GM19468 (cell line): ENCODE measurements around the gene FAM53A.

Experiments
- ATAC-seq: cut with Tn5 transposase; IDR thresholded peaks from one replicate; pipeline ENCODE4 v1.9.1; 2021; ENCODE audit warnings: mild to moderate bottlenecking, moderate library complexity, moderate number of reproducible peaks; ENCODE audit not compliant: unreplicated experiment; ENCODE audit errors: extremely low read depth

Gene FAM53A

DNA sequence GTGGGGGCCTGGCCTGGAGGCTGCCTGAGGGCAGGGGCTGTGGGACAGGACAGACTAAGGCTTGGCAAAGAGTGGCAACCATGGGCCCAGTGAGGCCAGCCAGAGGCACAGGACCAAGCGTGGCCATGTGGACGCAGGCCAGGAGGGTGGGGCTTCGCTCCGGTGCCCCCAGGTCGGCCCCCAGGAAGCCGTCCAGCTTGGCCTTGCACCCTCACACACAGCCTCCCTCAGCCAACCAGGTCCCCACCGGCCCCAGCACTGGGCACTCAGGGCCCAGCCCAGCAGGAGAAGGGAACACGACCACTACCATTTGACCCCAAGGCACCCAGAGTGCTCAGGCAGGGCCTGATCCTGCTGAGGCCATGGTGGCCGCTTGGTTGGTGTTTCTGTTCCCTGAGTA lies 57.2 kb downstream of the FAM53A start:
- no peak for ATAC-seq

GRCh38 chr4:1626151-1626550 lies 58.0 kb downstream of the FAM53A start:
- no peak for ATAC-seq

- no peak for ATAC-seq
Measured at GRCh38 chr4:1625600-1626138, 58.4 kb downstream of the FAM53A start.

DNA sequence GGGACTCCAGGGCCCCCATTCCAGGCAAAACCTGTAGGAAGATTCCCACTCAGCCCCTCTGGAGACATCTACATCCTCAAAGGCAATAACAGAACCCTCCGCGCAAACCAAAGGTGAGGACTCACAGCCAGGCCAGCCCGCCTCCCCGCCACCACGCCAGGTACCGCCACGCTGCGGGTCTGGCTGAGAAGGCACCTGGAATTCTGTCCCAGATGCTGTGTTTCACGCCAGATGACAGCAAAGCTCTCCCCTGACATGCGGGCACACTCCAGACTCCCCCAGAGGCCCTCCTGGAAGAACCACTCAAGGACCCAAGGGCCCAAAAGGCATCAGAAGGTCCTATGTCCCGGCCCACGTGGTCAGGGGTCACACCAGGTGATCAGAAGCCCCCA lies 59.6 kb downstream of the FAM53A start:
- ATAC-seq = no peak

- ATAC-seq = no peak
Measured at GRCh38 chr4:1623821-1624518, 60.1 kb downstream of the FAM53A start.

- ATAC-seq = no peak
Measured at GRCh38 chr4:1623400-1623799, 60.7 kb downstream of the FAM53A start.

DNA sequence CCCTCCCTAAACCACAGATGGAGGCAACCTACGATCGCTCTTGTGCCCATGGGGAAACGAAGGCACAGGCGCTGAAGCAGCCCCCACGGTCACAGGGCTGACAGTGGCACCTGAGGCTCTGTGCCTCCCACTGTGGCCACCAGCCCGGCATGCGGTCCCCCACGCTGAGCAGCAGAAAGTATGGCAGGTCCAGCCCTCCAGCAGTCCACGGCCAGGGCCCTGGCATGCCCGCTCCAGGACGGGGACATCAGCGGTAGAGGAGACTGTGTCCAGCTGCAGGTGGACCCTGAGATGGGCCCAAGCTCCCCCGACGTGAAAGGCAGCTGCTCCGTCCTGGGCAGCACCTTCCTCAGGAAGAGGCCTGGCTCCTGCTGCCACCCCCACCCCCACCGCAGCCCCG lies 61.2 kb downstream of the FAM53A start:
- no peak for ATAC-seq

DNA sequence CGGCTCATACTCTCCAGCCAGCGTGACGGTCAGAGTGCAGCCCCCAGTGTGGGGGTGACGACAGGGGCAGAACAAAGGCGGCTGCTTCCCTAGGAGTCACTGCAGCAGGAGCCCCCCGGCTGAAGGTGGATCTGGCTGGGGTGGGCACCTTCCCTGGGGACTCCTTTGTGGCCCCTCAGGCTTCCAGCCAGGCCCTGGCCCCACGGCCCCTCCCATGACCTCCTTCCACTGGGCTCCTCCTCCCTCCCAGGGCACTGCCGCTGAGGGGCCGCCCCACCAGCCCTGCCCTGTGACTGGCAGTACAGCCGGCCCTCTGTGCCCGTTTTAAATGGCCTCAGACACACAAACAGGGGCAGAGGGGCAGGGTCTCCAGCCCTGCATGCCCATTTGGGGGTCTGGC lies 61.9 kb downstream of the FAM53A start:
- ATAC-seq = no peak

DNA sequence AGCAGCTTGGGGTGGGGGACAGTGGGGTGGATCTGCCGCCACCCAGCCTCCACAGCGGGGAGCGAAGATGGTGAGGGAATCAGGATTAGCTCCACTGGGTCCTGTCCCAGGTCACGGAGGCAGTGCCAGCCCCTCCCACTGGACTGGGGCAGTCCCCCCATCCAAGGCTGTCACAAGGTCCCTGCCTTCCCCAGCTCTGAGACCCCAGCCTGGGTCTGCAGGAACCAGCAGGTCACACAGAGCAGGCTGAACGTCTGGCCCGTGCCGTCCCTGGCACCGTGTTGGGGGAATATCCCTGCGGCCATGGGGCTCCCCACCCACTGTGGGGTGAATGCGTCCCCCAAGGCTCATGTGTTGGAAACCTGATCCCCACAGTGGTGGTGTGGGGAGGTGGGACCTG lies 62.6 kb downstream of the FAM53A start:
- no peak for ATAC-seq

DNA sequence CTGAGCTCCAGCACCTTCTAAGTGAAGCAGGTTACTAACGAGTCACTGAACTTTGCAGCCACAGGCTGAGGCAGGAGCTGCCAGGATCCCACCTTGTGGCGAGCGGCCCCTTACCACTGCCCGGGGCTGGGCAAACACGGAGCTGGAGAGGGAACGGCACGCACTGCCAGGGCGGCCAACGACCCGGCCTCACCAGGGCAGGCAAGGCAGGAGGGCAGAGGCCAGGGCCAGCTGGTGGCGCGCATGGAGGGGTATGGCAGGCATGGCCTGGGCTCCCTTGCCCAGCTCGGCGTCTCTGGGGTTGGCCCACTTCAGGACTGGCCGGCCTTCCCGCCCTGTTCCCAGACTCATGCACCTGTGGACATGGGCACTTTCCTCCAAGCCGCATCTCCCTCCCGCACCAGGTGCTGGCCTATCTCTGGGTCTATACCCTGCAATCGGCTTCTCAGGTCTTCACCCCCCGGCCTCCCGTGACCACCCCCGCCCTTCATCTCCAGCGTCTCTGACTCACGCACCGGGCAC lies 64.9 kb downstream of the FAM53A start:
- no peak for ATAC-seq

DNA sequence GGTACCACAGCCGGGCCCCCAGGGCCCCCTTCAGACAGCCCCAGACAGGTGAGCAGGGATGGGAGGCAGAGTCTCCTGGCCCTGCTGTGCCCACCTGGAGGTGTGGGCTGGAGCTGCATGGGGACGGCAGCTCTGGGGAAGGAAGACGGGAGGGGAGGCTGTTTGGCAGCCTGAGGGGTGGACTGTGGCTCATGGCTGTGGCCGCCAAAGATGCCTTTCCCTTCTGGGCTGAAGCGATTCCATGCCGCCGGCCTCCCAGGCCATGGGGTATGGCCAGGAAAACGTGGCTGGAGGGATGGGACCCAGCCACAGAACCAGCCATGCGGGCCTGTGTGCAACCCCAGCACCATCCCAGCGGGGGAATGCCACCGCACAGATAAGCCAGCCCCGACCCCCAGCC lies 65.7 kb downstream of the FAM53A start:
- ATAC-seq = no peak

DNA sequence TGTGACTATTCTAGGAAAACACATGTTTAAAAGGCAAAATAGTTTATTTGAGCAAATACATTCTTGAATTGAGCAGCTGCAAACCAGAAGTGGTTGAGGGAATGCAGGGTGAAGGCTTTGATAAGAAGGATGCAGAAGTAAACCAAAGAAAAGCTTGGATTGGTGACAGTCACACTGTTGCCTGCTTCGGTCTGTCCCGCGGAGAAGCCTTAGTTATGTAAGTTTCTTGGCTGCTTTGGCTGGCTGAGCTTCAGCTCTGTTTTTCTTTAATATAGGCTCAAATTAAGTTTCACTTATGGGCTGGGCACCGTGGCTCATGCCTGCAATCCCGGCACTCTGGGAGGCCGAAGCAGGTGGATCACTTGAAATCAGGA lies 67.6 kb downstream of the FAM53A start:
- no peak for ATAC-seq

GRCh38 chr4:1615786-1616556 lies 68.1 kb downstream of the FAM53A start:
- no peak for ATAC-seq

DNA sequence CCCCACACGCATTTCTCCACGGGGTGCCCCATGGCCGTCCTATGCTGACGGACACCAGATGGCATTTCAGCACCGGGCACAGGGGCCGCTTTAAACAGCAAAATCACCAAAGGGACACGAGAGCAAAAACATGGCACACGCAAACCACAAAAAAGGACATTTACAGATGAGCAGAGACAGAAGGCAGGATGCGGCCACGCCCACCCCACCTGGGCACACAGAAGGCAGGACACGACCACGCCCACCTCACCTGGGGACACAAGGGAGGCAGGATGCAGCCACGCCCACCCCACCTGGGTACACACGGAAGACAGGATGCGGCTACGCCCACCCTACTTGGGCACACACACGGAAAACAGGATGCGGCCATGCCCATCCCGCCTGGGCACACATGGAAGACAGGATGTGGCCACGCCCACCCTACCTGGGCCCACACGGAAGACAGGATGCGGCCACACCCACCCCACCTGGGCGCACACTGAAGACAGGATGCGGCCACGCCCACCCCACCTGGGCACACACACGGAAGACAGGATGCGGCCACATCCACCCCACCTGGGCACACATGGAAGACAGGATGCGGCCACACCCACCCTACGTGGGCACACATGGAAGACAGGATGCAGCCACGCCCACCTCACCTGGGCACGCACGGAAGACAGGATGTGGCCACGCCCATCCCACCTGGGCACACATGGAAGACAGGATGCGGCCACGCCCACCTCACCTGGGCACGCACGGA lies 69.1 kb downstream of the FAM53A start:
- no peak for ATAC-seq

DNA sequence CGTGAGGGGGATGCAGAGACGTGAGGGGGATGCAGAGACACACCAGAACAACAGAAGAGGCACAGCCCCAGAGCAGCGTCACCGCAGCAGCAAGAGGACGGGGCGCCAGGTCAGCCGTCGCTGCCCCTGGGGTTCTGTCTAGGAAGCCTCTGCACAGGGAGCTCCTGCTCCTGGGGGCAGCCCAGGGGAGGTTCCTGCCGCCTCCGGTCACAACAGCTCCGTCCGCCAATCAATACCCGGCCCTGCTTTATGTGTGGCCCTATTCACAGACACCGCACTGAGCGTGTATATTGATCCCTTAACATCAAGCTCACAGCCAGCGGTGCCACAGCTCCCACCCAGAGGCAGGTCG lies 69.6 kb downstream of the FAM53A start:
- ATAC-seq = no peak

DNA sequence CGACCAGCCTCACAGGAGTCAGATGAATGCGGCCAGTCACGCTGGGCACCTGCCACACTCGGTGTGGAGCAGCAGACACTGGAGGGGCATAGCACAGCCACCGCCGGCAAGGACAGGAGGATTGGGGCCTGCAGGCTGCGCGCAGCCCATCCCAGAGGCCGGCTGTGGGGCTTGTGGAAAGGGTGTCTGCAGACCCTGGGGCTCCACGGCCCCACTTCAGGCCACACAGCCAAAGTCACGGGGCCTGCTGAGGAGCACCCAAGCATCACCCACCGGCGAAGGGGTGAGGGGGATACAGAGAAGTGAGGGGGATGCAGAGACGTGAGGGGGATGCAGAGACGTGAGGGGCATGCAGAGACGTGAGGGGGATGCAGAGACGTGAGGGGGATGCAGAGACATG lies 70.1 kb downstream of the FAM53A start:
- ATAC-seq = no peak

DNA sequence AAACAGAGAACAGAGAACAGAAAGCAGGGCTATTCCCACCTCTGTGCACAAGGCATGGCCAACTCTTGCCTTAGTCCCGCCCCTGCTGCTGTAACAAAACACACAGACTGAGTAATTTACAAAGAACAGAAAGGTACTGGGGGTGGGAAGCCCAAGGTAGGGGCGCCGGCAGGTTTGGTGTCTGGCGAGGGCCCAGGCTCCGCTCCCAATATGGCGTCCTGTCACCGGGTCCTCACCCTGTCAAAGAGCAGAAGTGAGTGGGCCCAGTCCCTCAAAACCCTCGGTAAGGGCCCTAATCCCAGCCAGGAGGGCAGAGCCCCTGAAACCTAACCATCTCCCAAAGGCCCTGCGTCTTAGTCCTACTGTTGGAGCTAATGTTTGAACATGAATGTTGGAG lies 71.0 kb downstream of the FAM53A start:
- ATAC-seq = no peak

DNA sequence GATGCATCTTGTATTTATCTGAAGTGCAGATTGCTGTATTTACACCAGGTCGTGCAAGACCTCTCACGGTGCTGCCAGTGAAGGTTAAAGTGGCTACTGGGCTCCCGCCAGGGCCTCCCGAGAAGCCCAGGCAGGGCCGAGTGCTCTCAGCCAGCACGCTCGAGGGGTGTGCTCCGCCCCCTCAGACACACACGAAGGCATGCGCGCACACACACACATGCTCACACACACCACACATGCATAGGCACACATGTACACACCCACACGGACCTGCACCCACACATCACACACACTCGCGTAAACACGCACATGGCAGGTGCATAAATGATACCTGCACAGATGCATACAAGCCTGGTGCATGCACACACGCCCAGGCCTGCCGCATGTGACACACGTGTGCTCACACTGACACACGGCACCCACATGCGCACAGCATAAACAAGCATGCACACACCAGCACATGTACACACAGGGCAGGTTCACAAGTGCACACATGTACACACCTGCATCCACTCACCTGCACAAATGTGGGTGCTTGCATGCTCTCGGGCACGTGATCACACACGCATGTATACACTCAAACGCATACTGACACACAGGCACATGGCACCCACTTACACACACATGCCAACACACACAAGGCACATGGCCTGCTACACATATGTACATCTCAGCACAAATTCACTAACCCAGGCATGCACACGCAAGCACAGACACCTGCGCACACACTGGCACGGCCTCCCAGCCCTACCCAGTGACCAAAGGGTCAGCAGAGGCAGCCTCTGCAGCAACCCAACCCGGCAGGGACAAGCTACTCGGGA lies 71.6 kb downstream of the FAM53A start:
- ATAC-seq = no peak

DNA sequence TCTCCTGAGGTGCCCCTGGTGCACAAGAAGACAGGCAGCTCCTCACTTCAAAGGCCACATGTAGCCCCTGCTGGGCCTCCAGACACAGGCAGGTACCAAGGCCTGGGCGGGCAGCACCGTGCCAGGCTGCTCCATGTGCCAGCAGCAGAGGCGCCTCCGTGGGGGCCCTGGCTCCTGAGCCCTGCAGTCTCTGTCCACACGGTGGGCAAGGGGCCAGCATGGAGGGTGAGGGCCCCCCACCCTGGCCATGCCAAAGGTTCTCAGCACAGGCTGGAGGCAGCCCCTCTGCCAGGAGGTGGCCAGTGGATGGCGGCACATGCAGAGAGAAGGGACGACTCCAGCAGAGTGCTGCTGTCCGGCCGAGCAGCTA lies 72.6 kb downstream of the FAM53A start:
- no peak for ATAC-seq
